GM18870 (cell line): ENCODE data around the gene SMYD3.

ENCODE experiments used
- ATAC-seq: cut with Tn5 transposase; IDR thresholded peaks from one replicate; pipeline ENCODE4 v1.9.1; 2021; ENCODE audit warnings: moderate library complexity; ENCODE audit not compliant: unreplicated experiment

SMYD3 gene

GRCh38 chr1:246158131-246158530, 348.9 kb downstream of the SMYD3 start:
- no peak for ATAC-seq

DNA sequence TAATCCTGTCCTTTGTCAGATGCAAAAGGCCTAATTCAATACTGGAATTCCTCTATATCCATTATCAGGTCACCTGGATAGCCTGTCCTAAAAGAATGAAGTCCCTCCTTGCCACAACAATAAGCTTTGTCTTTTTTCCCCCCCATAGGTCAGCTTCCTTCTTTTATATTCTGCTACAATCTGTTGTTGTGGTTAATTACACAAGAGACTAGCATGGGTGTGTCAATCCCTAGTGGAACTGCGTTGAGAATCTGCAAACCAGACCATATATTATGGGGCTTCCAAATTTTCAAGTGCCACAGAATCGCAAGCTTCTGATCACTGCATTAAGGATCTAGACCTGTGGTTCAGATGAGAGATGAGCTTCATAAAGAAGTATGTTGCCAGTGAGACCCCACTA, 349.6 kb downstream of the SMYD3 start:
- no peak for ATAC-seq

- ATAC-seq = no peak
These were observed 350.2 kb downstream of the SMYD3 start for GRCh38 chr1:246156847-246157246.

DNA sequence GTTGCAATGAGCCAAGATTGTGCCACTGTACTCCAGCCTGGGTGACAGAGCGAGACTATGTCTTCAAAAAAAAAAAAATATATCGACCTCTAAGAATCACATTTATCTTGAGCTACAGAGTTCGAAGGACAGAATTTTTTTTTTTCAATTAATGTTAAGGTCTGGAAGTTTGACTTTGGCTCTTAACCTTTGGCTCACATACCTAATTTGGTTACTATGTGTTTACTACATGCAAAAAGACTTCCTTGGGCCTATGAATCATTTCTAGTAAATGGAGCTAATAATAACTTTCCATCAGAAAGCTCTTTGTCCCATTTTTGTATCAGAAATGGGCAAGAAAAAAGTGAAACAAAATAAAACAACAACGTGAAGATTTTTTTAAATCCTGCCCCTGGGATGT, 351.2 kb downstream of the SMYD3 start:
- ATAC-seq = no peak

DNA sequence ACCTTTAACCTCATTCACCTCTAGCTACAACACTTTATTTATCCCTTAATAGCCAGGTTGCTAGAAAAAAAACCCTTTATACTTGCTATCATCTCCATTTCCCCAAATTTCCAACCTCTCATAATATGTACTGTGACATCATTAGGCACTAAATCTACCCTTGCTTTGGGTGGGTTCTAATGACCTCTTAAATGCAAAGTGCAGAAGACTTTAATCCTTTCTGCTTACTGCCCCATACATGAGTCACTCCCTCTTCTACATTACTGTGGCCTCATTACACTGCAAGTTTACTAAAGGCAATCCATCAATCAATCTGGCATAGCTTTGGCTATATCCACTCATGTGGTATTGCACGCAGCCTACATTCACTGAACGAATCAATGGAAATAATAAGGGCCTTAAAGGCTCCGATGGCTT, 353.3 kb downstream of the SMYD3 start:
- no peak for ATAC-seq

DNA sequence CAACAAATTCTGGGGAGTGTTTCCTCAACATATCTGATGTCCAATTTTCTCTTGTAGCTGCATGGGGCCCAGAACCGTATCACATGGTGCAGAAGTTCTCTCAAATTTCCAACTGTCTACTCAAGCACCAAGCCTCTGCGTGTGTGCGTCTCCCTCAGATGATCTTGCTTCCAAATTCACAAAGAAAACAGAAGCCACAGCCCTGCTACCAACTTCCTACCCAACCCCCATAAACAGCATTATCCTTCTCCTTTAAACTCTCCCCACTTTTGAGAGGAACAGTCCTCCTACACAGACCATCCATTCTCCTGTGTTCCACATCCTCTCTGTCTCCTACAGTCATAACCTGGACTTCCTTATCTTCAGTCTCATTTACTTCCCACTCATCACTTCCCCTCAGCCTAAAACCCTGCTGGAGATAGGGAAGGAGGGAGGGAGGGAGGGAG, 354.1 kb downstream of the SMYD3 start:
- ATAC-seq = no peak

DNA sequence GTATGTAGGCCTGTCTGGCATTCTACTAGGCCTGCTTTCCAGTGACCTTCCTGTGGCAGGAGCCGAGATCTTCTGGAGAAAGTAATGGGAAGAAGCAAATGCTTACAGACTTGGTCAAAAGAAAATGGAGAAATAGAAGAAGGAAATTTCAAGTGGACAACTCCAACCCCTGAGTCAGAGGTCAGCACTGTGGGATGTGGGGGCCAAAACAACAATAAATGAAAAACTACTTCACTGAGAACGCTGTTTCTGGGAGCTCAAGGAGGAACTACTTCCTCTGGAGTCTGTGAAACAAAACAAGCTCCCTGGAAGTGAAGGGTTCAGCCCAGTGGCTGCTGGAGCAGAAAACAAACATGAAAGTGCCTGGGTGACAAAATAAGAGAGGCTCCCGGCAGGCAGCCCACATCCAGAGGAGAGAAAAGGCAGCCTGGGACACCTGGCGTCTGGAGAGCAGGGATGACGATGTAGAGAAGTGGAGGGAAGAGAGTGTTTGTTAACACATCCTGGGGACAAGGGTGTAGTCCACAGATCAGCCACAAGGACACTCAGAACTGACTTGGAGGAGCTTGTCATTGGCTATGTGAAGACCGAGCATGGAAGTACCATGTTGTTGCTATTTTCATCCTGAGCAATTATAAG, 355.2 kb downstream of the SMYD3 start:
- ATAC-seq = no peak

- no peak for ATAC-seq
These were observed 357.5 kb downstream of the SMYD3 start for GRCh38 chr1:246149543-246149942.

- no peak for ATAC-seq
These were observed 359.3 kb downstream of the SMYD3 start for GRCh38 chr1:246147524-246148461.

DNA sequence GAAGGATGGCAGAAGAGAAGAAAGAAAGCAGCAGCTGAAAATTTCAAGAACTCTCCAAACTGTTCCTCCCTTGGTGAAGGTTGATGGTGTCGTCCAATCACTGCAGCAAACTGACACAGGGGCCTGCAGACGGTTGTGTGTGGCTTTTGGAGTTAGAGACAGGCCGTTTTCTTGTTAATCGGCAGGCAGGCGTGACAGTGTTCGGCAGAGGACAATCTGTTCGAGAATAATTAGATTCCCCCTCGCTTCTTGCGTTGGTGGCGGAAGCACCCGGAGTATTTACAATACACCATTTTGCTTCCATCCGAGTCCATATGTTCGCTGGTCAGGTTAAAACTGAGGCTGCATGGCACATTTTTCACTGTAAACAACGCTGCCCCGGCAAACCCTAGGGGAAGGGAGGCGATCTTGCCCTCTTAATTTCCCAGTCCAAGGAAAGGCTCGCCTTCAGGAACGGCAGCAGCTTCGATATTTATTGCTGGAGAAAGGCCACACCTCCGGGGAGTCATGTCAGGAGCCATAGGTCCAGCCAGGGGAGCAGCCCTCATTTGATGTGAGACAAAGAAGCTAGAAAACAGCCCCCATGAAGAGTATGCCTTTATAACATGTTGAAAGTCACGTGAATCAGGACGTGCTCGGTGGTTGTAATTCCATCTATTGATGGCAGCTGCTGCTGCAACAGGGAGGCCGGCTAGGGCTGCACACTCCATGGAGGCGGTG, 360.1 kb downstream of the SMYD3 start:
- ATAC-seq = no peak

DNA sequence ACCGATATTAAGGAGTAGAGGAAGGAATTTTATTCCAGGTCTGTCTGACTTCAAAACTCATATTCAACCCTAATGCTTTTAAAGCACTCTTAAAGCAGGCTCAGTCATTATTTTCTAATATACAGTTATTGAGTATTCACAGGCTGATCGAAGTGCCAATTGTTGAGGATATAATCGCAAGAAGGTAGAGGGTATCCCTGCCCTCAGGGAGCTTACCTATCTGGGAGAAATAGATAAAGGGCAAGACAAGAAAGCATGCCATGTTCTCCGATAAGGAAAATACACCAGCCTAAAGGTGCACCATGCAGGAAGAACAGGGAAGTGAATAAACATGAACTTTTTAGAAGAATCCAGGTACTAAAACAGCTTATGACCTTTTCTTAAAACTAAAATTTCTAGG, 361.2 kb downstream of the SMYD3 start:
- ATAC-seq = no peak

- ATAC-seq = no peak
These were observed 362.1 kb downstream of the SMYD3 start for GRCh38 chr1:246144931-246145330.

DNA sequence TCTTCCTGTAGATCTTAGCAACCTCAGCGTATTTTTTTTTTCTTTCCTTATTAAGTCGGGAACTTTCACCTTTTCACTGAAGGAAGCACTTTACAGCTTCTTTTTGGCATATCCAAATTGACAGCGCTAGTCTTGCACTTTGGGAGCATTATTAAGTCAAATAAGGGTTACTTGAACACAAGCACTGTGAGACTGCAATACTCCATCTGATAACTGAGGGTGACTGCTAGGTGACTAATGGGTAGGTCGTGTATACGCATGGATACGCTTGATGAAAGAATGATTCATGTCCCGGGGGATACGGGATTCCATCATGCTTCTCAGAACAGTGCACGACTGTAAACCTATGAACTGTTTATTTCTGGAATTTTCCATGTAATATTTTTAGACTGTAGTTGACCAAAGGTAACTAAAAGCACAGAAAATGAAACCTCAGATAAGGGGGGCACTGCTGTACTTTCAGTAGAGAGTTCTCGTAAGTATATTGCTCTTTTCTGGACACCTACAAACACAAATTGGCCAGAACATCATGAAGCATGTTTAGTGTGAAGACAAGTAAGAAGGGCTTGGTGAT, 364.7 kb downstream of the SMYD3 start:
- no peak for ATAC-seq

- ATAC-seq = no peak
These were observed 365.8 kb downstream of the SMYD3 start for GRCh38 chr1:246141306-246141705.

GRCh38 chr1:246139745-246140182, 367.3 kb downstream of the SMYD3 start:
- no peak for ATAC-seq

DNA sequence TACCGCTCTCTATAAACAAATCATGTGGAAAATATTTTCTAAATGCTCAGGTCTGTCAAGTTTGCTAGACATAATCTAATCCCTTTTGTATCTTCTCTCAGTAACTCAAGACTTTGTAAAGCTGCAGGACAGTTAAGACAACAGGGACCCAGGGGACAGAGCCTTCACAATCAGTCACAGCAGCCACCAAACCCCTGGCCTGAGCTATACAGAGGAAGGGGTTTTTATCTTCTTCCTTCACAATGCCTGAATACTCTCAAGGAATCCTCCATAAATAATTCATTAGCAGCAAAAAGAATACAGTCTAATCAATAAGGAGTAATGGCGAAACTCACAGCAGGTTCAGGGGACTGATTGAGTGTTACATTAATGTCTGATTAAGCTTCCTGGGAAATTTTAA, 368.3 kb downstream of the SMYD3 start:
- ATAC-seq = no peak

DNA sequence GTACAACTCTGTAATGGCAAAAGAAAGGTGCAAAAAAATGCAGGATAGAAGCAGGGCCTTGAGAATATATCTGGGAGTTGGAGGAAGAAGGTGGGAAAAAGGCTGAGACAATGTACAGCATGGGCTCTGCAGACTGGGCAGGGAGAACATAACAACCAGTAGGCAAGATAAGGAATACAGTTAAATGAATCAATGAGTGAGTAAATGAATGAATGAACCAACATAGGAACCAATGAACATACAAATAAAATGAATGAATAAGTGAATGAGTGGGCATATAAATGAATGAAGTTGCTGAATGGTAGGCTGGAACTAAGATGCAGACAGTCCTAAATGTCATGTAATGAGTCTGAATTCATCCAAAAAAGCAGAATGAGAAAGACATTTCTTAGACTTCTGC, 370.6 kb downstream of the SMYD3 start:
- no peak for ATAC-seq

DNA sequence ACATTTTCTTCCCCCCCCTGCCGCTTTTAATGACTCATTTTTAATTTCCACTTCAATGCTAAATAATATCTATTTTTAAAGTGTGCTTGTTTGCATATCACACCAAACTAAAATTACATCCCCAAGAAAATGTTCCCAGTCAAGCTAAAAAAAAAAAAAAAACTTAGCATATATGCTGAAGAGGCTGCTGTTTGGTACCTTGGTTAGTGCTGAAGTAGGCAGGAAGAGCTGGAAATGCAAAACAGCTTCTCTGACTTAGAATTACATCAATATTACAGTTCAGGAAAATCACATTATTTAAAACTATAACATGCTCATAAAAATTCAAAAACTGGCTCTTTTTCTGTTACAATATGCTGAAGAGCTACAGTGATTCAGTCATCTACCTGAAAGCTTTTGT, 372.3 kb downstream of the SMYD3 start:
- ATAC-seq = no peak

DNA sequence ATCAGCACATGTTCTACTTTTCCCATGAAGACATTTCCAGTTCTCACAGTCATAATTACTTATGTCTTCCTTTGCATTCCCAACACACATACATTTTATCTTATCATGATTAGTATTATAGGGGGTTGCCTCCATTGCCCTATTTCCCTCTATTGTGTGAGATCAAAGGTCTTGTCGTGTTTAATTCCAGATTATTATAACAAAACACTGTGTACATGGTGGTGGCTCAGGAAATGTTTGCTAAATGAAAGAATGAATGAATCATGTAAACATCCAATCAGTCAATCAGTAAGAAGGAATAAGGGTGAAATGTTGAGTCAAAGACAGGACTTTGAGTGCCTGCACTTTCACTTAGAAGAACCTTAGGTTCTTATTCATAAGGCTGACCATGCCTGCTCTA, 376.0 kb downstream of the SMYD3 start:
- ATAC-seq = no peak

GRCh38 chr1:246128494-246129069, 378.5 kb downstream of the SMYD3 start:
- ATAC-seq = peak; percentile 65

GRCh38 chr1:246126580-246126979, 380.5 kb downstream of the SMYD3 start:
- ATAC-seq = no peak
